ENCODE results near the gene C1QTNF7. TPM values are rescaled to one million over a fixed set of nuclear protein-coding genes. Genes with fewer than 3 reads are reported as not detected.

The C1QTNF7 gene
- total and polyA plus RNA-seq, 2 of the 13 experiments (the other 11 are each of a cell fraction or from before 2014, with no cell fraction given) = not detected

DNA sequence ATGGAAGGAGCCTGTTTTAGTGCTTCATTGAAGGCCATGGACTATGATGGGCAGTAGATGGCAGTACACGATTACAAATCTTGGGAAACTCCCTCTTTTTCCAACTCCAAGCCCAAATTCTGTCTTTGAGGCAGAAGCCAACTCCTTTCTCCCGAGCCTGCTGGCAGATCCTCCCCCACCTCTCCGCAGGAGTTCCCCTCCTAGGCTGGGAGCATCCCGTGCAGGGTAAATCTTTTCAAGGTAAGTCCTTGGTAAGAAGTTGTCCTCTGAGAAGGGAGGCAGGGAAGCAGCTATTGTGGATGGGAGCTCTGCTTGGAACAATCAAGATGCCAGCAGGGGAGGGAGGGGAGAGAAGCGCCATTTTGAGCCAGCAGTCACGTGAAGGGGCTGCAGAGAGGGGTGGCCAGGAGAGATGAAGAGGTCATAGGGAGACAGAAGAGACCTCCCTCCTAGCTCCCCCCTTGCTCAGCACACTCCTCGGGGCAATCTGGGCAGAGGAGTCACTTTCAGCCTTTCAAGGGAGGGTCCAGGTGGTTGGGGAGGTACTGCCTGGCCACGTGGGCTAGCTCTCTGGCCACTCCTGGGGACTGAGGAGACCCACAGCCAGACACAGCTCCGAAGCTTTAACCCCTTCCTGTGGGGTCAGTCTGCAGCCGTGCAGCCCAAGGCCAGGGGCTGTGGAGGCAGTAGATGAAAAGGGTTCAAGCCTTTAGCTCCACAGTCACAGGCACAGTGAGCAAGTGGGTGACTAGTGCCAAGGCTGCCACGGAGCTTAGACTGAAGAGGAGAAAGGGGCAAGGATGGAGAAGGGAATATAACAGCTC lies 51.5 kb downstream of the C1QTNF7 start (continued):
- TF ChIP-seq ZNF235 (CRISPR knock-in tag; IDR thresholded peaks at IDR 0.05; ENCODE audit: borderline replicate concordance) = no peak
- TF ChIP-seq IKZF4 (CRISPR knock-in tag; IDR thresholded peaks at IDR 0.05; ENCODE audit: borderline replicate concordance, low read depth, not compliant biosample characterization) = no peak
- no peak for TF ChIP-seq ZNF251 (CRISPR knock-in tag; IDR thresholded peaks at IDR 0.05)
- TF ChIP-seq ZNF383 (CRISPR knock-in tag; IDR thresholded peaks at IDR 0.05; ENCODE audit: borderline replicate concordance) = no peak
- no peak for TF ChIP-seq ZNF766 (CRISPR knock-in tag; IDR thresholded peaks at IDR 0.05; ENCODE audit: borderline replicate concordance)
- TF ChIP-seq ZNF510 (CRISPR knock-in tag; IDR thresholded peaks at IDR 0.05; ENCODE audit: low read depth) = no peak
- TF ChIP-seq, protein P1, sequence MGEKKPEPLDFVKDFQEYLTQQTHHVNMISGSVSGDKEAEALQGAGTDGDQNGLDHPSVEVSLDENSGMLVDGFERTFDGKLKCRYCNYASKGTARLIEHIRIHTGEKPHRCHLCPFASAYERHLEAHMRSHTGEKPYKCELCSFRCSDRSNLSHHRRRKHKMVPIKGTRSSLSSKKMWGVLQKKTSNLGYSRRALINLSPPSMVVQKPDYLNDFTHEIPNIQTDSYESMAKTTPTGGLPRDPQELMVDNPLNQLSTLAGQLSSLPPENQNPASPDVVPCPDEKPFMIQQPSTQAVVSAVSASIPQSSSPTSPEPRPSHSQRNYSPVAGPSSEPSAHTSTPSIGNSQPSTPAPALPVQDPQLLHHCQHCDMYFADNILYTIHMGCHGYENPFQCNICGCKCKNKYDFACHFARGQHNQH (CRISPR knock-in tag; IDR thresholded peaks at IDR 0.05) = no peak
- TF ChIP-seq HOXD1 (CRISPR knock-in tag; IDR thresholded peaks at IDR 0.05) = peak; percentile 36; the same call in 1 of the 2 replicates
- no peak for TF ChIP-seq ZFP62 (CRISPR knock-in tag; IDR thresholded peaks at IDR 0.05)
- no peak for TF ChIP-seq ELF3 (CRISPR knock-in tag; IDR thresholded peaks at IDR 0.05)
- peak; percentile 36 for TF ChIP-seq CBX1 (IDR thresholded peaks at IDR 0.05; ENCODE audit: low read depth)
- TF ChIP-seq ZZZ3 (CRISPR knock-in tag; IDR thresholded peaks at IDR 0.05; ENCODE audit: borderline replicate concordance) = no peak
- TF ChIP-seq MBD4 (IDR thresholded peaks at IDR 0.05; ENCODE audit: borderline replicate concordance, low read length) = no peak
- TF ChIP-seq FOXJ3 (CRISPR knock-in tag; IDR thresholded peaks at IDR 0.05; ENCODE audit: borderline replicate concordance) = no peak
- no peak for TF ChIP-seq NFYC (CRISPR knock-in tag; IDR thresholded peaks at IDR 0.05)
- no peak for TF ChIP-seq ZNF670 (CRISPR knock-in tag; IDR thresholded peaks at IDR 0.05; ENCODE audit: borderline replicate concordance)
- TF ChIP-seq ZNF792 (CRISPR knock-in tag; IDR thresholded peaks at IDR 0.05) = no peak
- no peak for TF ChIP-seq ZKSCAN1 (IDR thresholded peaks at IDR 0.05; ENCODE audit: low read length)
- TF ChIP-seq, protein P2, sequence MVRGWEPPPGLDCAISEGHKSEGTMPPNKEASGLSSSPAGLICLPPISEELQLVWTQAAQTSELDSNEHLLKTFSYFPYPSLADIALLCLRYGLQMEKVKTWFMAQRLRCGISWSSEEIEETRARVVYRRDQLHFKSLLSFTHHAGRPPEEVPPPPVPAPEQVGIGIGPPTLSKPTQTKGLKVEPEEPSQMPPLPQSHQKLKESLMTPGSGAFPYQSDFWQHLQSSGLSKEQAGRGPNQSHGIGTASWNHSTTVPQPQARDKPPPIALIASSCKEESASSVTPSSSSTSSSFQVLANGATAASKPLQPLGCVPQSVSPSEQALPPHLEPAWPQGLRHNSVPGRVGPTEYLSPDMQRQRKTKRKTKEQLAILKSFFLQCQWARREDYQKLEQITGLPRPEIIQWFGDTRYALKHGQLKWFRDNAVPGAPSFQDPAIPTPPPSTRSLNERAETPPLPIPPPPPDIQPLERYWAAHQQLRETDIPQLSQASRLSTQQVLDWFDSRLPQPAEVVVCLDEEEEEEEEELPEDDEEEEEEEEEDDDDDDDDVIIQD (CRISPR knock-in tag; IDR thresholded peaks at IDR 0.05; ENCODE audit: low read depth) = no peak
- TF ChIP-seq, protein P3, sequence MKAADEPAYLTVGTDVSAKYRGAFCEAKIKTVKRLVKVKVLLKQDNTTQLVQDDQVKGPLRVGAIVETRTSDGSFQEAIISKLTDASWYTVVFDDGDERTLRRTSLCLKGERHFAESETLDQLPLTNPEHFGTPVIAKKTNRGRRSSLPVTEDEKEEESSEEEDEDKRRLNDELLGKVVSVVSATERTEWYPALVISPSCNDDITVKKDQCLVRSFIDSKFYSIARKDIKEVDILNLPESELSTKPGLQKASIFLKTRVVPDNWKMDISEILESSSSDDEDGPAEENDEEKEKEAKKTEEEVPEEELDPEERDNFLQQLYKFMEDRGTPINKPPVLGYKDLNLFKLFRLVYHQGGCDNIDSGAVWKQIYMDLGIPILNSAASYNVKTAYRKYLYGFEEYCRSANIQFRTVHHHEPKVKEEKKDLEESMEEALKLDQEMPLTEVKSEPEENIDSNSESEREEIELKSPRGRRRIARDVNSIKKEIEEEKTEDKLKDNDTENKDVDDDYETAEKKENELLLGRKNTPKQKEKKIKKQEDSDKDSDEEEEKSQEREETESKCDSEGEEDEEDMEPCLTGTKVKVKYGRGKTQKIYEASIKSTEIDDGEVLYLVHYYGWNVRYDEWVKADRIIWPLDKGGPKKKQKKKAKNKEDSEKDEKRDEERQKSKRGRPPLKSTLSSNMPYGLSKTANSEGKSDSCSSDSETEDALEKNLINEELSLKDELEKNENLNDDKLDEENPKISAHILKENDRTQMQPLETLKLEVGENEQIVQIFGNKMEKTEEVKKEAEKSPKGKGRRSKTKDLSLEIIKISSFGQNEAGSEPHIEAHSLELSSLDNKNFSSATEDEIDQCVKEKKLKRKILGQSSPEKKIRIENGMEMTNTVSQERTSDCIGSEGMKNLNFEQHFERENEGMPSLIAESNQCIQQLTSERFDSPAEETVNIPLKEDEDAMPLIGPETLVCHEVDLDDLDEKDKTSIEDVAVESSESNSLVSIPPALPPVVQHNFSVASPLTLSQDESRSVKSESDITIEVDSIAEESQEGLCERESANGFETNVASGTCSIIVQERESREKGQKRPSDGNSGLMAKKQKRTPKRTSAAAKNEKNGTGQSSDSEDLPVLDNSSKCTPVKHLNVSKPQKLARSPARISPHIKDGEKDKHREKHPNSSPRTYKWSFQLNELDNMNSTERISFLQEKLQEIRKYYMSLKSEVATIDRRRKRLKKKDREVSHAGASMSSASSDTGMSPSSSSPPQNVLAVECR (CRISPR knock-in tag; IDR thresholded peaks at IDR 0.05; ENCODE audit: borderline replicate concordance) = peak; percentile 58; the same call in 1 of the 2 replicates
- TF ChIP-seq NFRKB (IDR thresholded peaks at IDR 0.05) = no peak
- TF ChIP-seq, protein P4, sequence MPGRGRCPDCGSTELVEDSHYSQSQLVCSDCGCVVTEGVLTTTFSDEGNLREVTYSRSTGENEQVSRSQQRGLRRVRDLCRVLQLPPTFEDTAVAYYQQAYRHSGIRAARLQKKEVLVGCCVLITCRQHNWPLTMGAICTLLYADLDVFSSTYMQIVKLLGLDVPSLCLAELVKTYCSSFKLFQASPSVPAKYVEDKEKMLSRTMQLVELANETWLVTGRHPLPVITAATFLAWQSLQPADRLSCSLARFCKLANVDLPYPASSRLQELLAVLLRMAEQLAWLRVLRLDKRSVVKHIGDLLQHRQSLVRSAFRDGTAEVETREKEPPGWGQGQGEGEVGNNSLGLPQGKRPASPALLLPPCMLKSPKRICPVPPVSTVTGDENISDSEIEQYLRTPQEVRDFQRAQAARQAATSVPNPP (CRISPR knock-in tag; IDR thresholded peaks at IDR 0.05) = no peak
